PC-3 (cell line): ENCODE data around the gene TRMT112. TPM values are rescaled to one million over a fixed set of nuclear protein-coding genes. Genes with fewer than 3 reads are reported as not detected.

Experiments used
- ATAC-seq: fragments of 200-7000 bp; cut with Tn5 transposase; 2 replicates; pipeline ENCODE4 v1.9.1; 2020; ENCODE audit warnings: mild to moderate bottlenecking, moderate library complexity
- BruUV-seq: library from RNA; stranded (reverse); fragments of 400-500 nt; replicated peaks from 2 replicates; lab custom pipeline; 2021; lab: Mats Ljungman, UMichigan
- CTCF ChIA-PET: fragments of 300-600 bp; sonication (Branson Sonifier 250); formaldehyde crosslinking; loops from one replicate; lab custom pipeline; 2022; ENCODE audit warnings: antibody characterized with exemption; lab: Charles Lee
- POLR2A ChIA-PET: fragments of 300-600 bp; sonication (Branson Sonifier 250); formaldehyde crosslinking; loops from one replicate; lab custom pipeline; 2022; ENCODE audit warnings: antibody characterized with exemption; ENCODE audit not compliant: unreplicated experiment; lab: Charles Lee
- DNase-seq: peaks from one replicate; pipeline ENCODE4 v3.0.0-alpha.2; 2015
- H2AFZ ChIP-seq: fragments of 300-600 bp; sonication (generic); 2 replicates; pipeline ENCODE4 v1.6.0; 2016; ENCODE audit warnings: antibody characterized with exemption, low read length
- H3F3A ChIP-seq: fragments of 300-600 bp; sonication (generic); one replicate; pipeline ENCODE4 v1.6.0; 2017; ENCODE audit warnings: antibody characterized with exemption, low read length, control low read depth, mild to moderate bottlenecking; ENCODE audit not compliant: unreplicated experiment
- H3K27ac ChIP-seq: fragments of 300-600 bp; sonication (generic); 2 replicates; pipeline ENCODE4 v1.5.1; 2016; ENCODE audit warnings: mild to moderate bottlenecking, low read length
- H3K27me3 ChIP-seq: fragments of 300-600 bp; sonication (generic); 2 replicates; pipeline ENCODE4 v1.6.1; 2016; ENCODE audit warnings: low read length, mixed read lengths
- H3K36me3 ChIP-seq: fragments of 300-600 bp; sonication (generic); 2 replicates; pipeline ENCODE4 v1.6.1; 2016; ENCODE audit warnings: low read depth, mixed run types, low read length, mixed read lengths
- H3K4me1 ChIP-seq: fragments of 300-600 bp; sonication (generic); 2 replicates; pipeline ENCODE4 v1.5.1; 2016; ENCODE audit warnings: low read length; ENCODE audit not compliant: insufficient read depth
- H3K4me2 ChIP-seq: fragments of 300-600 bp; sonication (generic); 2 replicates; pipeline ENCODE4 v1.6.0; 2016; ENCODE audit warnings: low read length
- H3K4me3 ChIP-seq: fragments of 300-600 bp; sonication (generic); 2 replicates; pipeline ENCODE4 v1.5.1; 2016; ENCODE audit warnings: mild to moderate bottlenecking, low read length, mixed read lengths
- H3K79me2 ChIP-seq: fragments of 300-600 bp; sonication (generic); 2 replicates; pipeline ENCODE4 v1.6.1; 2017; ENCODE audit warnings: low read length, mixed read lengths
- H3K9ac ChIP-seq: fragments of 300-600 bp; sonication (generic); 2 replicates; pipeline ENCODE4 v1.6.0; 2016; ENCODE audit warnings: mild to moderate bottlenecking, low read length
- H3K9me2 ChIP-seq: fragments of 300-600 bp; sonication (generic); replicated peaks from 2 replicates; pipeline ENCODE4 v1.6.1; 2016; ENCODE audit warnings: mixed run types, low read length, mixed read lengths
- H3K9me3 ChIP-seq: fragments of 300-600 bp; sonication (generic); 2 replicates; pipeline ENCODE4 v1.6.1; 2016; ENCODE audit warnings: low read length, mixed read lengths
- H4K20me1 ChIP-seq: fragments of 300-600 bp; sonication (generic); 2 replicates; pipeline ENCODE4 v1.6.1; 2016; ENCODE audit warnings: low read length, mixed read lengths
- EZH2 ChIP-seq: fragments of 300-600 bp; sonication (generic); IDR thresholded peaks from one replicate; pipeline ENCODE4 v1.6.1; 2017; ENCODE audit warnings: antibody characterized with exemption, mild to moderate bottlenecking, low read length; ENCODE audit not compliant: unreplicated experiment
- EZH2phosphoT487 ChIP-seq: fragments of 300-600 bp; sonication (generic); IDR thresholded peaks from 2 replicates; pipeline ENCODE4 v1.6.1; 2018; ENCODE audit warnings: mild to moderate bottlenecking, antibody characterized with exemption, low read length, borderline replicate concordance
- intact Hi-C: fragments of 100-400 bp; cut with micrococcal nuclease; formaldehyde crosslinking; loops from 2 replicates; pipeline ENCODE4 v1.9.0; 2023
- total RNA-seq: library from RNA; depleted of rRNA; stranded (reverse); fragments of >200 nt; gene quantifications from 2 replicates; pipeline ENCODE4 v1.2.3, GENCODE V29; 2014
- TF ChIP-seq, protein P1 (sequence below): fragments of 300-600 bp; sonication (generic); conservative IDR thresholded peaks from 2 replicates; pipeline ENCODE4 v1.5.1; 2017; ENCODE audit warnings: antibody characterized with exemption, low read depth, mild to moderate bottlenecking, low read length

The TRMT112 gene
- total RNA-seq, 1 experiment from 2014 or later: 812 TPM

DNA sequence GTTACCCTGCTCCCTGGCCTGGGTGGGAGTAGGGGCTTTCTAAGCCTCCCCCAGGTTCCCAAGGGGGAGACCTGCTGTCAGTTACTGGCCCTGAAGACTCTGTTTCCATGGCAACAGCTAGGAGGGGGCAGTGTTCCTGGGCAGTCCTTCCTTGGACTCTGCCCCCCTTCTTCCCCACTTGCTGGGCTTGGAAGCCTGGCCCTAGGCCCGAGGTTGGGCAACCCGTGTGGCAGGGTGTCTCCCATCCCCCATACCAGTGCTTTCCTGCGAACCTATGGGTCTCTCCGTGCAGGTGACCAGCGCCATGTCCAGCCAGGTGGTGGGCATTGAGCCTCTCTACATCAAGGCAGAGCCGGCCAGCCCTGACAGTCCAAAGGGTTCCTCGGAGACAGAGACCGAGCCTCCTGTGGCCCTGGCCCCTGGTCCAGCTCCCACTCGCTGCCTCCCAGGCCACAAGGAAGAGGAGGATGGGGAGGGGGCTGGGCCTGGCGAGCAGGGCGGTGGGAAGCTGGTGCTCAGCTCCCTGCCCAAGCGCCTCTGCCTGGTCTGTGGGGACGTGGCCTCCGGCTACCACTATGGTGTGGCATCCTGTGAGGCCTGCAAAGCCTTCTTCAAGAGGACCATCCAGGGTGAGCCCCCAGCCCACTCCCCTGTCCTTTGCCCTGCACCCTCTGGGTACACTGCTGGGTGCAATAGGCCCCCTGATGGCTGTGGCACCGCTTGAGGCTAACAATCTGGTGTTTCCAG, 10.3 kb downstream of the TRMT112 start:
- no peak overlapping the region for H2AFZ ChIP-seq
- peaks cover 20% of the 10 kb centered on the region for H3K4me1 ChIP-seq
- ChIA-PET POLR2A (no interaction called here), CTCF (no interaction called here)
- no TSS peak for BruUV-seq
- H3K4me2 ChIP-seq: peak overlapping the region; percentile 91
- H4K20me1 ChIP-seq: no peaks in the 10 kb centered on the region
- H3K79me2 ChIP-seq: peaks cover 43% of the 10 kb centered on the region
- peak overlapping the region; percentile 81 for H3K4me3 ChIP-seq
- no peak overlapping the region for H3K27ac ChIP-seq
- TF ChIP-seq EZH2 (no peak), EZH2phosphoT487 (no peak)
- TF ChIP-seq, protein P1, sequence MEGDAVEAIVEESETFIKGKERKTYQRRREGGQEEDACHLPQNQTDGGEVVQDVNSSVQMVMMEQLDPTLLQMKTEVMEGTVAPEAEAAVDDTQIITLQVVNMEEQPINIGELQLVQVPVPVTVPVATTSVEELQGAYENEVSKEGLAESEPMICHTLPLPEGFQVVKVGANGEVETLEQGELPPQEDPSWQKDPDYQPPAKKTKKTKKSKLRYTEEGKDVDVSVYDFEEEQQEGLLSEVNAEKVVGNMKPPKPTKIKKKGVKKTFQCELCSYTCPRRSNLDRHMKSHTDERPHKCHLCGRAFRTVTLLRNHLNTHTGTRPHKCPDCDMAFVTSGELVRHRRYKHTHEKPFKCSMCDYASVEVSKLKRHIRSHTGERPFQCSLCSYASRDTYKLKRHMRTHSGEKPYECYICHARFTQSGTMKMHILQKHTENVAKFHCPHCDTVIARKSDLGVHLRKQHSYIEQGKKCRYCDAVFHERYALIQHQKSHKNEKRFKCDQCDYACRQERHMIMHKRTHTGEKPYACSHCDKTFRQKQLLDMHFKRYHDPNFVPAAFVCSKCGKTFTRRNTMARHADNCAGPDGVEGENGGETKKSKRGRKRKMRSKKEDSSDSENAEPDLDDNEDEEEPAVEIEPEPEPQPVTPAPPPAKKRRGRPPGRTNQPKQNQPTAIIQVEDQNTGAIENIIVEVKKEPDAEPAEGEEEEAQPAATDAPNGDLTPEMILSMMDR: no peak
- peak overlapping the region; percentile 88 for H3K9ac ChIP-seq
- ATAC-seq (no peak), DNase-seq (no peak)
- H3K36me3 ChIP-seq: no peaks in the 10 kb centered on the region
- intact Hi-C loops: no loop called here
- no peaks in the 10 kb centered on the region for H3F3A ChIP-seq
- H3K9me2 ChIP-seq: no peaks in the 10 kb centered on the region
- no peaks in the 10 kb centered on the region for H3K27me3 ChIP-seq
- H3K9me3 ChIP-seq: no peaks in the 10 kb centered on the region

DNA sequence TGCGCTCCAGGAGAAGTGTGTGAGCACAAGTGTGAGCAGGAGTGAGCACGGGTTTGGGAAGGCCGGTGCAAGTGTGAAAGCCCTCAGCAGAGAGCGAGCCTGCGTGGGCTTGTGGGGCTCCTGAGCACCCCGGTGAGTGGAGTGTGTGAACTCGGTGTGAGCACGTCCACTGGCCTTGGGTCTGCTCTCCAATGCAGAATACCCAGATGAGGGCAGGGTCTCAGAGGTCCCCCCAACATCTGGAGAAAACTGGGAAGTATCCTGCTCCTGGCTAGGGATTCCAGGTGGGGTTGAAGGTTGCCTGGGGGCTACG, 10.8 kb downstream of the TRMT112 start:
- CTCF ChIA-PET: no interaction called here
- Histone ChIP-seq H3K4me2 (peak overlapping the region; percentile 91), H3K27ac (peak overlapping the region; percentile 74)

More for the DNA sequence above, 10.8 kb downstream of the TRMT112 start:
- Histone ChIP-seq H3K79me2 (peaks cover 43% of the 10 kb centered on the region), H3K9me2 (no peaks in the 10 kb centered on the region), H4K20me1 (no peaks in the 10 kb centered on the region), H3K36me3 (no peaks in the 10 kb centered on the region), H3K27me3 (no peaks in the 10 kb centered on the region), H3K4me1 (peaks cover 20% of the 10 kb centered on the region), H2AFZ (peak overlapping the region; percentile 66), H3F3A (no peaks in the 10 kb centered on the region), H3K9ac (peak overlapping the region; percentile 88), H3K9me3 (no peaks in the 10 kb centered on the region), H3K4me3 (peak overlapping the region; percentile 81)
- TSS peak; percentile 57 for BruUV-seq
- intact Hi-C loops: no loop called here
- POLR2A ChIA-PET: no interaction called here
- DNase-seq (no peak), ATAC-seq (no peak)
- TF ChIP-seq, protein P1: no peak
- no peak for TF ChIP-seq EZH2
- no peak for TF ChIP-seq EZH2phosphoT487
